Measurements from ENCODE around the gene GRIN1.

GRCh38 chr9:137201205-137201868 lies 62.4 kb downstream of the GRIN1 start:
- TF ChIP-seq, protein P1, sequence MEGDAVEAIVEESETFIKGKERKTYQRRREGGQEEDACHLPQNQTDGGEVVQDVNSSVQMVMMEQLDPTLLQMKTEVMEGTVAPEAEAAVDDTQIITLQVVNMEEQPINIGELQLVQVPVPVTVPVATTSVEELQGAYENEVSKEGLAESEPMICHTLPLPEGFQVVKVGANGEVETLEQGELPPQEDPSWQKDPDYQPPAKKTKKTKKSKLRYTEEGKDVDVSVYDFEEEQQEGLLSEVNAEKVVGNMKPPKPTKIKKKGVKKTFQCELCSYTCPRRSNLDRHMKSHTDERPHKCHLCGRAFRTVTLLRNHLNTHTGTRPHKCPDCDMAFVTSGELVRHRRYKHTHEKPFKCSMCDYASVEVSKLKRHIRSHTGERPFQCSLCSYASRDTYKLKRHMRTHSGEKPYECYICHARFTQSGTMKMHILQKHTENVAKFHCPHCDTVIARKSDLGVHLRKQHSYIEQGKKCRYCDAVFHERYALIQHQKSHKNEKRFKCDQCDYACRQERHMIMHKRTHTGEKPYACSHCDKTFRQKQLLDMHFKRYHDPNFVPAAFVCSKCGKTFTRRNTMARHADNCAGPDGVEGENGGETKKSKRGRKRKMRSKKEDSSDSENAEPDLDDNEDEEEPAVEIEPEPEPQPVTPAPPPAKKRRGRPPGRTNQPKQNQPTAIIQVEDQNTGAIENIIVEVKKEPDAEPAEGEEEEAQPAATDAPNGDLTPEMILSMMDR (IDR thresholded peaks at IDR 0.05), result no peak
- peak in 1 of 2 donors; percentile 34 for TF ChIP-seq POLR2A (IDR thresholded peaks at IDR 0.05)

All from Peyer's patch (tissue), 4 donors.